Measurements from ENCODE around the gene DYSF.

Gene DYSF

GRCh38 chr2:71633086-71633485 lies 179.7 kb downstream of the DYSF start:
- no peak for TF ChIP-seq CTCF (conservative IDR thresholded peaks at IDR 0.05; ENCODE audit: low read depth)
- no peak overlapping the region for H3K27ac ChIP-seq
- ChIA-PET CTCF (no interaction called here), POLR2A (ENCODE audit: low non-redundant PET) (no interaction called here)
- DNase-seq (ENCODE audit: low spot score) = no peak

GRCh38 chr2:71634567-71634966 lies 181.2 kb downstream of the DYSF start:
- ChIA-PET CTCF (interaction anchor here (1.1 kb wide), 1 partner anchor 14 kb away, joined by 3 read pairs; no protein-coding TSS in a partner anchor), POLR2A (ENCODE audit: low non-redundant PET) (no interaction called here)
- DNase-seq (ENCODE audit: low spot score) = no peak
- no peak for TF ChIP-seq CTCF (conservative IDR thresholded peaks at IDR 0.05; ENCODE audit: low read depth)
- no peak overlapping the region for H3K27ac ChIP-seq

GRCh38 chr2:71635798-71636197 lies 182.4 kb downstream of the DYSF start:
- CTCF ChIA-PET = no interaction called here
- no peak for TF ChIP-seq CTCF (conservative IDR thresholded peaks at IDR 0.05; ENCODE audit: low read depth)
- POLR2A ChIA-PET (ENCODE audit: low non-redundant PET) = no interaction called here
- no peak overlapping the region for H3K27ac ChIP-seq
- DNase-seq (ENCODE audit: low spot score) = no peak

- H3K27ac ChIP-seq = no peak overlapping the region
- no peak for TF ChIP-seq CTCF (conservative IDR thresholded peaks at IDR 0.05; ENCODE audit: low read depth)
- CTCF ChIA-PET = no interaction called here
These were observed 183.8 kb downstream of the DYSF start for GRCh38 chr2:71637168-71637567.

GRCh38 chr2:71637736-71638135 lies 184.4 kb downstream of the DYSF start:
- no peak for DNase-seq (ENCODE audit: low spot score)
- no peak overlapping the region for H3K27ac ChIP-seq
- ChIA-PET CTCF (interaction anchor here (0.6 kb wide), 1 partner anchor 16 kb away, joined by 3 read pairs; no protein-coding TSS in a partner anchor), POLR2A (ENCODE audit: low non-redundant PET) (no interaction called here)
- TF ChIP-seq CTCF (conservative IDR thresholded peaks at IDR 0.05; ENCODE audit: low read depth) = no peak

More at GRCh38 chr2:71637168-71637567, 183.8 kb downstream of the DYSF start:
- no peak for DNase-seq (ENCODE audit: low spot score)
- POLR2A ChIA-PET (ENCODE audit: low non-redundant PET) = no interaction called here

GRCh38 chr2:71639735-71640134 lies 186.4 kb downstream of the DYSF start:
- POLR2A ChIA-PET (ENCODE audit: low non-redundant PET) = no interaction called here
- no peak for DNase-seq (ENCODE audit: low spot score)
- H3K27ac ChIP-seq = no peak overlapping the region
- CTCF ChIA-PET = interaction anchor here (0.6 kb wide), 1 partner anchor 178 kb away, joined by 3 read pairs; no protein-coding TSS in a partner anchor
- no peak for TF ChIP-seq CTCF (conservative IDR thresholded peaks at IDR 0.05; ENCODE audit: low read depth)

GRCh38 chr2:71640489-71640888 lies 187.1 kb downstream of the DYSF start:
- H3K27ac ChIP-seq = no peak overlapping the region
- CTCF ChIA-PET = interaction anchor here (0.6 kb wide), 1 partner anchor 178 kb away, joined by 3 read pairs; no protein-coding TSS in a partner anchor
- POLR2A ChIA-PET (ENCODE audit: low non-redundant PET) = no interaction called here

More at GRCh38 chr2:71640489-71640888, 187.1 kb downstream of the DYSF start:
- no peak for DNase-seq (ENCODE audit: low spot score)
- no peak for TF ChIP-seq CTCF (conservative IDR thresholded peaks at IDR 0.05; ENCODE audit: low read depth)

All from RWPE1 (cell line).